Osteocyte (in vitro differentiated cells): ENCODE data around the gene CLIC3. TPM values are rescaled to one million over a fixed set of nuclear protein-coding genes. Genes with fewer than 3 reads are reported as not detected.

Experiments used
- DNase-seq: peaks from one replicate; pipeline ENCODE4 v3.0.0; 2021; ENCODE audit warnings: mixed read lengths; ENCODE audit not compliant: unreplicated experiment; ENCODE audit errors: extremely low spot score
- H3K27ac Mint-ChIP-seq: one replicate; pipeline ENCODE4 v1.8.0; 2021; ENCODE audit warnings: mild to moderate bottlenecking, mixed read lengths; ENCODE audit not compliant: unreplicated experiment
- H3K27me3 Mint-ChIP-seq: one replicate; pipeline ENCODE4 v1.8.0; 2021; ENCODE audit warnings: mixed read lengths; ENCODE audit not compliant: unreplicated experiment
- H3K36me3 Mint-ChIP-seq: one replicate; pipeline ENCODE4 v1.8.0; 2021; ENCODE audit warnings: mixed read lengths; ENCODE audit not compliant: unreplicated experiment
- H3K4me1 Mint-ChIP-seq: one replicate; pipeline ENCODE4 v1.8.0; 2021; ENCODE audit warnings: mixed read lengths; ENCODE audit not compliant: unreplicated experiment
- H3K4me3 Mint-ChIP-seq: one replicate; pipeline ENCODE4 v1.8.0; 2021; ENCODE audit warnings: mild to moderate bottlenecking, moderate library complexity, mixed read lengths; ENCODE audit not compliant: unreplicated experiment
- H3K9me3 Mint-ChIP-seq: one replicate; pipeline ENCODE4 v1.8.0; 2021; ENCODE audit warnings: mixed read lengths; ENCODE audit not compliant: unreplicated experiment
- total RNA-seq: library from RNA; stranded (reverse); gene quantifications from 2 replicates; pipeline ENCODE4 v1.2.1, GENCODE V29; 2021
- TF ChIP-seq, protein P1 (sequence below): fragments of 200-600 bp; sonication (generic); IDR thresholded peaks from 2 replicates; pipeline ENCODE4 v1.5.0; 2021; ENCODE audit warnings: antibody characterized with exemption, mild to moderate bottlenecking, moderate library complexity

The CLIC3 gene
- total RNA-seq, 1 donor from 2014 or later, result not detected

- Mint-ChIP-seq H3K36me3 (peaks cover 2% of the 10 kb centered on the region), H3K9me3 (no peaks in the 10 kb centered on the region), H3K4me3 (no peak overlapping the region), H3K4me1 (peaks cover 8% of the 10 kb centered on the region), H3K27ac (no peak overlapping the region), H3K27me3 (no peaks in the 10 kb centered on the region)
- DNase-seq, result no peak
- TF ChIP-seq, protein P1, sequence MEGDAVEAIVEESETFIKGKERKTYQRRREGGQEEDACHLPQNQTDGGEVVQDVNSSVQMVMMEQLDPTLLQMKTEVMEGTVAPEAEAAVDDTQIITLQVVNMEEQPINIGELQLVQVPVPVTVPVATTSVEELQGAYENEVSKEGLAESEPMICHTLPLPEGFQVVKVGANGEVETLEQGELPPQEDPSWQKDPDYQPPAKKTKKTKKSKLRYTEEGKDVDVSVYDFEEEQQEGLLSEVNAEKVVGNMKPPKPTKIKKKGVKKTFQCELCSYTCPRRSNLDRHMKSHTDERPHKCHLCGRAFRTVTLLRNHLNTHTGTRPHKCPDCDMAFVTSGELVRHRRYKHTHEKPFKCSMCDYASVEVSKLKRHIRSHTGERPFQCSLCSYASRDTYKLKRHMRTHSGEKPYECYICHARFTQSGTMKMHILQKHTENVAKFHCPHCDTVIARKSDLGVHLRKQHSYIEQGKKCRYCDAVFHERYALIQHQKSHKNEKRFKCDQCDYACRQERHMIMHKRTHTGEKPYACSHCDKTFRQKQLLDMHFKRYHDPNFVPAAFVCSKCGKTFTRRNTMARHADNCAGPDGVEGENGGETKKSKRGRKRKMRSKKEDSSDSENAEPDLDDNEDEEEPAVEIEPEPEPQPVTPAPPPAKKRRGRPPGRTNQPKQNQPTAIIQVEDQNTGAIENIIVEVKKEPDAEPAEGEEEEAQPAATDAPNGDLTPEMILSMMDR, result no peak
Measured at GRCh38 chr9:137023157-137023556, 26.8 kb upstream of the CLIC3 start.

DNA sequence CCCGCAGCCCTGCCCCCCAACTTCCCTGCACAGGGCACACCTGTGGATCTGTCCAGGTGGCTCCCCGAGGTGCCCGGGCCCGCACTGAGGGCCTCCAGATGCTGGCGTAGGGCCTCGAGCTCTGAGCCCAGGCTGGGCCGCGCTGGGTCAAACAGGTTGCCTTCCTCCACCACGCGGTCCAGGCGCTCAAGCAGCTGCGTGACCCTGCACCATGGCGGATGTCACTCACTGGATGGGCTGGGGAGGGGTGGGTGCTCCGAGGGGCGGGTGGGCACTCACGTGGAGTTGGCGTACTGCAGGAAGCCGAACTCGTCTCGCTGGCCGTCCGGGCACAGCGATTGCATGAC is 26.3 kb upstream of the CLIC3 start:
- peaks cover 8% of the 10 kb centered on the region for H3K4me1 Mint-ChIP-seq
- H3K9me3 Mint-ChIP-seq, result no peaks in the 10 kb centered on the region
- no peaks in the 10 kb centered on the region for H3K27me3 Mint-ChIP-seq
- no peak overlapping the region for H3K4me3 Mint-ChIP-seq
- TF ChIP-seq, protein P1, result no peak
- no peak overlapping the region for H3K27ac Mint-ChIP-seq
- peaks cover 2% of the 10 kb centered on the region for H3K36me3 Mint-ChIP-seq
- DNase-seq, result no peak

DNA sequence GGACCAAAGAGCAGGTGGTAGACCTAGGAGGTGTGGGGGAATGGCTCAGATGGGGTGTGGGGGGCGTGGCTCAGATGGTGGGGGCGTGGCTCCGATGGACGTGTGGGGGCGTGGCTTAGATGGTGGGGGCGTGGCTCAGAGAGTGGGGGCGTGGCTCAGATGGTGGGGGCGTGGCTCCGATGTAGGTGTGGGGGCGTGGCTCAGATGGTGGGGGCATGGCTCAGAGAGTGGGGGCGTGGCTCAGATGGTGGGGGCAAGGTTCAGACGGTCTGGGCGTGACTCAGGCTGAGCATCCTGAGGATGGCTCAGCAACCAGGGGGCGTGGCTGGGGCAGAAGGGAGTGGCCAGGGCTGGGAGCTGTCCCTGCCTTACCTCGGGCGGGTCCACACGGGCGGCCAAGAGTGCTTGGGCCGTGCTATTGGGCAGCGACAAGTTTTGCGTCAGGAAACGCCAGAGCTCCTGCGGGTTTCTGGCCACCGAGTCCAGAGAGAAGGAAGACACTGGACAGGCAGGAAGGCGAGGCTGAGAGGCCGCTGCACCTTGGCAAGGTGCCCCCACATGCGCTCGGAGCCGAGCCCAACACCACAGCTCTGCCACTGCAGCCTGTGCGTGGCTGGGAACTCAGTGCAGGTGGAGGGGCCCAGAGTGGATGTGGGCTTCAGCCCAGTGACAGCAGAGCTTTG is 25.8 kb upstream of the CLIC3 start:
- Mint-ChIP-seq H3K27ac (no peak overlapping the region), H3K4me1 (peaks cover 5% of the 10 kb centered on the region), H3K4me3 (no peak overlapping the region), H3K27me3 (no peaks in the 10 kb centered on the region), H3K9me3 (no peaks in the 10 kb centered on the region), H3K36me3 (peaks cover 2% of the 10 kb centered on the region)
- TF ChIP-seq, protein P1, result no peak
- no peak for DNase-seq

GRCh38 chr9:137021568-137021978 is 25.2 kb upstream of the CLIC3 start:
- TF ChIP-seq, protein P1, result no peak
- DNase-seq, result no peak
- H3K9me3 Mint-ChIP-seq, result no peaks in the 10 kb centered on the region

GRCh38 chr9:137020771-137021567 is 24.6 kb upstream of the CLIC3 start:
- peaks cover 3% of the 10 kb centered on the region for H3K36me3 Mint-ChIP-seq
- DNase-seq, result no peak
- TF ChIP-seq, protein P1, result no peak

More at GRCh38 chr9:137021568-137021978, 25.2 kb upstream of the CLIC3 start:
- H3K4me1 Mint-ChIP-seq, result peaks cover under 1% of the 10 kb centered on the region
- H3K27ac Mint-ChIP-seq, result no peak overlapping the region
- no peaks in the 10 kb centered on the region for H3K27me3 Mint-ChIP-seq
- no peak overlapping the region for H3K4me3 Mint-ChIP-seq
- H3K36me3 Mint-ChIP-seq, result peaks cover 3% of the 10 kb centered on the region

More at GRCh38 chr9:137020771-137021567, 24.6 kb upstream of the CLIC3 start:
- Mint-ChIP-seq H3K27ac (no peak overlapping the region), H3K9me3 (no peaks in the 10 kb centered on the region), H3K4me1 (no peaks in the 10 kb centered on the region), H3K4me3 (no peak overlapping the region), H3K27me3 (no peaks in the 10 kb centered on the region)
